Measurements from ENCODE around the gene NEK8. TPM values are rescaled to one million over a fixed set of nuclear protein-coding genes. Genes with fewer than 3 reads are reported as not detected.
"Not testable (repeated sequence)": the region's sequence is repeated elsewhere in the genome, so short reads cannot be mapped to it uniquely, and the experiment has no call there.

The NEK8 gene
- total RNA-seq, 4 donors from 2014 or later, result 2.8 to 6.0 (median 3.5) TPM

DNA sequence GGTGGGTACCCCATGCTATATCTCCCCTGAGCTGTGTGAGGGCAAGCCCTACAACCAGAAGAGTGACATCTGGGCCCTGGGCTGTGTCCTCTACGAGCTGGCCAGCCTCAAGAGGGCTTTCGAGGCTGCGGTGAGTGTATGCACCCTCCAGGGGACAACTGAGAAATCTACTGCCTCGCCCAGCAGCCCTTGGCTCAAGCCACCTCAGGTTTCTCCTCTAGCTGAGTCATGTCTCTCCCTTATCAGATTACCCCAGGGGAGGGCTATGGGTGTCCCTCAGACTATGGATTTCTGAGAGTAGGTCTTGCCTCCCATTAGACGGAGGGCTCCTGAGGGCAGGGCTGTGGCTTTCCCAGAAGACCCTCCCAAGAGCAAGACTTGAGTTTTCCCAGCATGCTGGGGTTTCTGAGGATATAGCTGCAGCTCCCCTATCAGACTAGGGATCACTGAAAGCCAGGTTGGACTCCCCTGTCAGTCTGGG is 6.7 kb downstream of the NEK8 start:
- Histone ChIP-seq H3K4me3 (no peak overlapping the region), H3K9me3 (no peaks in the 10 kb centered on the region), H3K36me3 (peaks cover 0 to 4% (median 0%) of the 10 kb centered on the region in 3 donors), H3K27ac (no peak overlapping the region), H3K4me1 (peaks cover 0 to 10% (median 4%) of the 10 kb centered on the region in 4 donors), H3K27me3 (no peaks in the 10 kb centered on the region)
- DNase-seq (ENCODE audit: low spot score in 2 of 2), result no peak
- 82 to 87% methylated on average over 4 to 5 of the region's 5 CpGs for WGBS, 2 donors
- TF ChIP-seq POLR2A (IDR thresholded peaks at IDR 0.05), result no peak
- TF ChIP-seq EP300 (IDR thresholded peaks at IDR 0.05), result no peak
- TF ChIP-seq, protein P1, sequence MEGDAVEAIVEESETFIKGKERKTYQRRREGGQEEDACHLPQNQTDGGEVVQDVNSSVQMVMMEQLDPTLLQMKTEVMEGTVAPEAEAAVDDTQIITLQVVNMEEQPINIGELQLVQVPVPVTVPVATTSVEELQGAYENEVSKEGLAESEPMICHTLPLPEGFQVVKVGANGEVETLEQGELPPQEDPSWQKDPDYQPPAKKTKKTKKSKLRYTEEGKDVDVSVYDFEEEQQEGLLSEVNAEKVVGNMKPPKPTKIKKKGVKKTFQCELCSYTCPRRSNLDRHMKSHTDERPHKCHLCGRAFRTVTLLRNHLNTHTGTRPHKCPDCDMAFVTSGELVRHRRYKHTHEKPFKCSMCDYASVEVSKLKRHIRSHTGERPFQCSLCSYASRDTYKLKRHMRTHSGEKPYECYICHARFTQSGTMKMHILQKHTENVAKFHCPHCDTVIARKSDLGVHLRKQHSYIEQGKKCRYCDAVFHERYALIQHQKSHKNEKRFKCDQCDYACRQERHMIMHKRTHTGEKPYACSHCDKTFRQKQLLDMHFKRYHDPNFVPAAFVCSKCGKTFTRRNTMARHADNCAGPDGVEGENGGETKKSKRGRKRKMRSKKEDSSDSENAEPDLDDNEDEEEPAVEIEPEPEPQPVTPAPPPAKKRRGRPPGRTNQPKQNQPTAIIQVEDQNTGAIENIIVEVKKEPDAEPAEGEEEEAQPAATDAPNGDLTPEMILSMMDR (IDR thresholded peaks at IDR 0.05), result no peak

DNA sequence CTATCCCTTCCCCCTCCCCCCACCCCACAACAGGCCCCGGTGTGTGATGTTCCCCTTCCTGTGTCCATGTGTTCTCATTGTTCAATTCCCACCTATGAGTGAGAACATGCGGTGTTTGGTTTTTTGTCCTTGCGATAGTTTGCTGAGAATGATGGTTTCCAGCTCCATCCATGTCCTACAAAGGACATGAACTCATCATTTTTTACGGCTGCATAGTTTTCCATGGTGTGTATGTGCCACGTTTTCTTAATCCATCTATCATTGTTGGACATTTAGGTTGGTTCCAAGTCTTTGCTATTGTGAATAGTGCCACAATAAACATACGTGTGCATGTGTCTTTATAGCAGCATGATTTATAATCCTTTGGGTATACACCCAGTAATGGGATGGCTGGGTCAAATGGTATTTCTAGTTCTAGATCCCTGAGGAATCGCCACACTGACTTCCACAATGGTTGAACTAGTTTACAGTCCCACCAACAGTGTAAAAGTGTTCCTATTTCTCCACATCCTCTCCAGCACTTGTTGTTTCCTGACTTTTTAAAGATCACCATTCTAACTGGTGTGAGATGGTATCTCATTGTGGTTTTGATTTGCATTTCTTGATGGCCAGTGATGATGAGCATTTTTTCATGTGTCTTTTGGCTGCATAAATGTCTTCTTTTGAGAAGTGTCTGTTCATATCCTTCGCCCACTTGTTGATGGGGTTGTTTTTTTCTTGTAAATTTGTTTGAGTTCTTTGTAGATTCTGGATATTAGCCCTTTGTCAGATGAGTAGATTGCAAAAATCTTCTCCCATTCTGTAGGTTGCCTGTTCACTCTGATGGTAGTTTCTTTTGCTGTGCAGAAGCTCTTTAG is 7.6 kb downstream of the NEK8 start:
- H3K27me3 ChIP-seq; DNase-seq (ENCODE audit: low spot score in 2 of 2); H3K27ac ChIP-seq; H3K9me3 ChIP-seq; H3K4me3 ChIP-seq; H3K36me3 ChIP-seq; H3K4me1 ChIP-seq: not testable (repeated sequence)
- WGBS, 2 donors, result 93 to 96% methylated on average over 7 to 8 of the region's 8 CpGs

DNA sequence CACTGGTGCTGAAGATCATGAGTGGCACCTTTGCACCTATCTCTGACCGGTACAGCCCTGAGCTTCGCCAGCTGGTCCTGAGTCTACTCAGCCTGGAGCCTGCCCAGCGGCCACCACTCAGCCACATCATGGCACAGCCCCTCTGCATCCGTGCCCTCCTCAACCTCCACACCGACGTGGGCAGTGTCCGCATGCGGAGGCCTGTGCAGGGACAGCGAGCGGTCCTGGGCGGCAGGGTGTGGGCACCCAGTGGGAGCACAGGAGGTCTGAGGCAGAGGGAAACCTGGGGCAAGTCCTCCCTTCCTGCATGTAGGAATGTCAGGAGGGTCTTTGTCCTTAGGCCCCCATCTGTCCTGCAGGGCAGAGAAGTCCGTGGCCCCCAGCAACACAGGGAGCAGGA is 8.7 kb downstream of the NEK8 start:
- no peaks in the 10 kb centered on the region for H3K27me3 ChIP-seq
- no peak for TF ChIP-seq POLR2A (IDR thresholded peaks at IDR 0.05)
- TF ChIP-seq EP300 (IDR thresholded peaks at IDR 0.05), result no peak
- TF ChIP-seq, protein P1 (IDR thresholded peaks at IDR 0.05), result no peak
- peaks cover 0 to 20% (median 8%) of the 10 kb centered on the region in 4 donors for H3K4me1 ChIP-seq
- 95 to 97% methylated on average over 12 of the region's 12 CpGs for WGBS, 2 donors
- no peak overlapping the region for H3K27ac ChIP-seq
- no peaks in the 10 kb centered on the region for H3K9me3 ChIP-seq
- no peak for DNase-seq (ENCODE audit: low spot score in 2 of 2)
- H3K4me3 ChIP-seq, result no peak overlapping the region
- peaks cover 0 to 4% (median 0%) of the 10 kb centered on the region in 3 donors for H3K36me3 ChIP-seq

DNA sequence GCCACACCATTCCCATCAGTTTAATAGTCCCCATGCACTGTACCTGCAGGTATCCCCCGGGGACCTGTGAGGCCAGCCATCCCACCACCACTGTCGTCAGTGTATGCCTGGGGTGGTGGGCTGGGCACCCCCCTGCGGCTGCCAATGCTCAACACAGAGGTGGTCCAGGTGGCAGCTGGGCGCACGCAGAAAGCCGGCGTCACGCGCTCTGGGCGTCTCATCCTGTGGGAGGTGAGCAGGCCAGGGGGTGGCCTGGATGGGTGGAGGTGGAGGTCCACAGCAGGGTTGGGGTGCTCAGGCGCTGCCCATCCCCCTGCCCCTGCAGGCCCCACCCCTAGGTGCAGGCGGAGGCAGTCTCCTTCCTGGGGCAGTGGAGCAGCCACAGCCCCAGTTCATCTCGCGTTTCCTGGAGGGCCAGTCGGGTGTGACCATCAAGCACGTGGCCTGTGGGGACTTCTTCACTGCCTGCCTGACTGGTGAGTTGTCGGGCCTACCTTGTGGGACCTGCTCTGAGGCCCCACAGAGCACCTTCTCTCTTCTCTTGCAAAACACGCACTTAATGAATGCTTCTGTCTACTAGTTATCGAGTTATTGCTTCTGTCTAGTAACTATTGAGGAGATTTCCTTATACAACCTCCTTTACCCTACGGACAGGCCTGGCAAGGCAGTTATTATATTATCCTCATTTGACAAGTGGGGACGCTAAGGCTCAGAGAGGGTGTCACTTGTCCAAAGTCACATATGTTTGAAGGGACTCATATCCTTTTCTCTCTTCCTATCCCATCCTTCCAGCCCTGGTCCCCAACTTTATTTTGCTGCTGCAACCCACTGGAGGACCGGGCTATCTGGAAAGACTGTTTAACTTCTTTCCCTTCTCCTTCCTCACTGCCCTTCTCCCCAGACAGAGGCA is 9.4 kb downstream of the NEK8 start:
- Histone ChIP-seq H3K36me3 (peaks cover 0 to 4% (median 0%) of the 10 kb centered on the region in 3 donors), H3K9me3 (no peaks in the 10 kb centered on the region), H3K27ac (no peak overlapping the region), H3K4me1 (peaks cover 0 to 20% (median 10%) of the 10 kb centered on the region in 4 donors), H3K27me3 (no peaks in the 10 kb centered on the region), H3K4me3 (no peak overlapping the region)
- DNase-seq (ENCODE audit: low spot score in 2 of 2), result no peak
- TF ChIP-seq POLR2A (IDR thresholded peaks at IDR 0.05), result no peak
- TF ChIP-seq, protein P1 (IDR thresholded peaks at IDR 0.05), result no peak
- TF ChIP-seq EP300 (IDR thresholded peaks at IDR 0.05), result no peak
- WGBS, 2 donors, result 87 to 92% methylated on average over 21 to 22 of the region's 22 CpGs

DNA sequence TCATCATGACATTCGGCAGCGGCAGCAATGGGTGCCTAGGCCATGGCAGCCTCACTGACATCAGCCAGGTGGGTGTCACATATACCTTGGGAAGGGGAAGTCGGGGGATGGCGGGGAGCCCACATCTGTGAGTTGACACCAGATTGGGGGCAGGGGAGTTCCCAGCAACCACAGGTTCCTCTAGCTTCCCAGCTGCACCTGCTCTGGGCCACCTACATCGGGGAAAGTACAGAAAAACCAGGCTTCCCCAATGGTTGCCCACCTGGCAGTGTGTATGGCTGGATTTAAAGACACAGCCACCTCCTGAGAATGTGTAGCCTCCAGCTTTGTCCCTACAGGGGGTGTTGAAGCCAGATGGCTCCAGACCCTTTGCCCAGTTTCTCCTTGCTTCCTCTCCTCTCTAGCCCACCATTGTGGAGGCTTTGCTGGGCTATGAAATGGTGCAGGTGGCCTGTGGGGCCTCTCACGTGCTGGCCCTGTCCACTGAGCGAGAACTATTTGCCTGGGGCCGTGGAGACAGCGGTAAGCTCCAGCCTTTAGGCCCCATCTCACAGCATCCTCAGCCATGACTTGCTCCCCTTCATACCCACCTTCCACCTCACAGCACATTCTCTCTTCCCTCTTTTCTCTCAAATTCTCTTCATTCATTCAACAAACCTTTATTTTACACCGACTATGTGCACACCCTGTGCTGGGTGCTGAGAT is 10.2 kb downstream of the NEK8 start:
- no peaks in the 10 kb centered on the region for H3K27me3 ChIP-seq
- TF ChIP-seq POLR2A (IDR thresholded peaks at IDR 0.05) (no peak), EP300 (IDR thresholded peaks at IDR 0.05) (no peak)
- TF ChIP-seq, protein P1 (IDR thresholded peaks at IDR 0.05), result no peak
- WGBS, 2 donors, result 86 to 92% methylated on average over 10 of the region's 10 CpGs
- H3K9me3 ChIP-seq, result no peaks in the 10 kb centered on the region
- peaks cover 0 to 23% (median 13%) of the 10 kb centered on the region in 4 donors for H3K4me1 ChIP-seq
- peaks cover 0 to 4% (median 0%) of the 10 kb centered on the region in 3 donors for H3K36me3 ChIP-seq
- no peak overlapping the region for H3K27ac ChIP-seq
- no peak overlapping the region for H3K4me3 ChIP-seq
- no peak for DNase-seq (ENCODE audit: low spot score in 2 of 2)
